Measurements from ENCODE around the gene OR7C1. TPM values are rescaled to one million over a fixed set of nuclear protein-coding genes. Genes with fewer than 3 reads are reported as not detected.

Gene OR7C1
- under 0.01 TPM for total RNA-seq

DNA sequence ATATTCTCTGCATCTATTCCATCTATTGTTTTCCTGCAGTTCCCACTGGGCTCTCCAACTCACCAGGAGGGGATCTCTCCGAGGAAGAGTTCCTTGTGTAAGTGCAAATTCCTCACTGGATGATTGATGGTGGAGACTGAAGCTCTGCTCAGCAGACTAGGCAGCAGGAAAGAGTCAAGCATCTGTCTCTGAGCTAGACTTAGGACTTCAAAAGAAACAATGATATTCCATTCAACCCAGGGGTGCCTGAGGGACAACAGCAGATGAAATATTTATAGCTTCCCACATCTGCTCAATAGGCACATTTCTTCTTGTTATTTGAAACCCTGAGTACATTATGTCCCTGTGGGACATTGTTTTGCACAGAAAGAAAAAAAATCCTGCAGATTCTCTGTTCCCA lies at the start of gene OR7C1, which contains the start of gene OR7A5:
OR7C1 (minus strand) TSS at position 175 of the 400 bp plus-strand sequence. CDS start 35,049 bp downstream, outside the sequence.
OR7A5 (minus strand) TSS at position 175 of the 400 bp plus-strand sequence. CDS start 6,944 bp downstream, outside the sequence.

DNA sequence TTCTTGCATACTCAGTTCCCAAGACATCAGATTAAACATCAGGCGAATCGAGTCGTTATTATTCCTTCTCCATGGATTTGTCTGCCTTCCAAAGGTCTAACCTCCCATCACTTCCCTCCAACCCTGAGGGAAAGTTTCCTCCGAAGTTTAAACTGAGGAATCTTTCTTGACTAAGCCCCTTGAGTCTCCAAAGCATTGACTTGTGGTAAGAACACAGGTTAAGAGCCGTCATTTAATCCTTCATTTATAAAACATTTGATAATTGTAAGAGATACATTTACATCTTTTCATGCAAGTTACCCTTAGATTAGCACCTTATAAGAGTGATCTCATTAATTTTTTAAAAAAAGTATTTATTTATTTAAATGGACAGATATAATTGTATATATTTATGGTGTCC lies 13.8 kb upstream of the OR7C1 start, which contains the start of gene OR7A10:
OR7A10 (minus strand) TSS at position 101 of the 400 bp plus-strand sequence. CDS start 7,045 bp downstream, outside the sequence.

DNA sequence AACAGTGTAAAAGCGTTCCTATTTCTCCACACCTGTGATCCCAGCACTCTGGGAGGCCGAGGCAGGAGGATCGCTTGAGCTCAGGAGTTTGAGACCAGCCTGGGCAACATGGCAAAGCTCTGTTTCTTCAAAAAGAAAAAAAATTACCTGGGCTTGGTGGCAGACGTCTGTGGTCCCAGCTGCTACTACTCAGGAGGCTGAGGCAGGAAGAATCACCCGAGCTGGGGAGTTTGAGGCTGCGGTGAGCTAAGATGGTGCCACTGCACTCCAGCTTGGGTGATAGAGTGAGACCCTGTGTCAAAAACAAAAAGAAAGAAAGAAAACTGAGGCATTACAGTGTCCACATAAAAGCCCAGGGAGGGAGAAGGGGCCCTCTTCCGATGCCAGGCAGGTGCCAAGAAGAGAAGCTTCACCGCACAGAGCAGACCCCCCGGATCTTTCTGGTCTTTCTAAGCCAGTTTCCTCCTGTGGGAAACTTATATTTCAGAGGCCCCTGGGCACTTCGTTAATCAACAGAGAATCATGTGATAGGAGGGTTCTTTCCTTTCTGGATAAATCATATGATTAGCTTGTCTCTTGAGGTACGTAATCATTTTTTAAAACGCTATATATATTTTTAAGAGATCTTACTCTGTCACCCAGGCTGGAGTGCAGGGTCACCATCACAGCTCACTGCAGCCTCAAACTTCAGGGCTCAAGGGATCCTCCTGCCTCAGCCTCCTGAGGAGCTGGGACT lies 56.7 kb downstream of the OR7C1 start, which contains the start of gene ADGRE2:
ADGRE2 (minus strand) TSS at position 451 of the 736 bp plus-strand sequence. CDS start 1,804 bp downstream, outside the sequence.

Other genes with a start within 250 kb of the OR7C1 start
- gene ADGRE3, start 160.3 kb downstream of the OR7C1 start, total RNA-seq: 0.16 TPM
- 74.8 TPM for gene ZNF333, start 145.1 kb downstream of the OR7C1 start, total RNA-seq
- gene ADGRE2, start 56.6 kb downstream of the OR7C1 start, total RNA-seq: 0.49 TPM
- gene OR7A5, start within 50 bp of the OR7C1 start, total RNA-seq: not detected
- not detected for gene OR7A10, start 13.7 kb upstream of the OR7C1 start, total RNA-seq
- not detected for gene OR7A17, start 50.9 kb upstream of the OR7C1 start, total RNA-seq
- not detected for gene OR7C2, start 106.3 kb upstream of the OR7C1 start, total RNA-seq
- gene SLC1A6, start 144.7 kb upstream of the OR7C1 start, total RNA-seq: 12.4 TPM
- gene CASP14, start 214.3 kb upstream of the OR7C1 start, total RNA-seq: 0.27 TPM
- not detected for gene OR1I1, start 247.0 kb upstream of the OR7C1 start, total RNA-seq

Data from camera-type eye (tissue), 1 donor.